SK-N-SH (cell line): Measurements from ENCODE around the gene GREM2. TPM values are rescaled to one million over a fixed set of nuclear protein-coding genes. Genes with fewer than 3 reads are reported as not detected.
A peak's percentile ranks its signal among the peaks of the same experiment; 100 is the strongest.

Source experiments
- CTCF ChIA-PET: fragments of 300-600, 350-600 bp; formaldehyde crosslinking; extraction: SDS; loops from one replicate; lab custom pipeline; 2021; lab: Yijun Ruan, JAX
- POLR2A ChIA-PET: fragments of 350-600 bp; sonication (Branson Sonifier 250); formaldehyde crosslinking; extraction: SDS; loops from one replicate; lab custom pipeline; 2020; ENCODE audit warnings: antibody characterized with exemption, inconsistent platforms; lab: Yijun Ruan, JAX
- DNase-seq: peaks from one replicate; pipeline ENCODE4 v3.0.0; 2012
- H2AFZ ChIP-seq: fragments of 200-600 bp; sonication (generic); 2 replicates; pipeline ENCODE4 v1.8.1; 2016; ENCODE audit warnings: antibody characterized with exemption, mild to moderate bottlenecking, low read depth
- H3F3A ChIP-seq: fragments of 200-600 bp; sonication (generic); replicated peaks from 2 replicates; pipeline ENCODE3; 2016; ENCODE audit warnings: antibody characterized with exemption, mild to moderate bottlenecking; ENCODE audit not compliant: insufficient read depth
- H3K27ac ChIP-seq, 2 experiments: fragments of 200-500 bp in 1 of 2; fragments of 200-600 bp in 1 of 2; sonication (Bioruptor generic) in 1 of 2; sonication (generic), shearing (Covaris generic) in 1 of 2; 2 replicates each; pipeline versions ENCODE4 v1.5.1 to v1.6.1; 2014 to 2016; ENCODE audit warnings: low read depth in 2 of 2, inconsistent platforms in 1 of 2, low read length in 1 of 2, mild to moderate bottlenecking in 1 of 2, mixed read lengths in 1 of 2
- H3K27me3 ChIP-seq: fragments of 200-600 bp; sonication (generic), shearing (Covaris generic); 2 replicates; pipeline ENCODE4 v1.6.1; 2016; ENCODE audit warnings: mixed run types; ENCODE audit not compliant: insufficient read depth
- H3K36me3 ChIP-seq, 2 experiments: fragments of 200-500 bp in 1 of 2; fragments of 200-600 bp in 1 of 2; sonication (Bioruptor generic) in 1 of 2; sonication (generic) in 1 of 2; replicated peaks in 1 of 2; 2 replicates each; pipeline versions ENCODE3 to v1.5.1; 2014 to 2016; ENCODE audit warnings: low read length in 1 of 2, mild to moderate bottlenecking in 1 of 2; ENCODE audit not compliant: insufficient read depth in 2 of 2, control insufficient read depth in 1 of 2
- H3K4me1 ChIP-seq, 2 experiments: fragments of 200-500 bp in 1 of 2; fragments of 200-600 bp in 1 of 2; sonication (Bioruptor generic) in 1 of 2; sonication (generic), shearing (Covaris generic) in 1 of 2; 2 replicates each; pipeline versions ENCODE4 v1.5.1 to v1.6.1; 2014 to 2016; ENCODE audit warnings: low read depth in 1 of 2, low read length in 1 of 2, mixed run types in 1 of 2; ENCODE audit not compliant: insufficient read depth in 2 of 2, control insufficient read depth in 1 of 2
- H3K4me2 ChIP-seq: fragments of 200-600 bp; sonication (generic), shearing (Covaris generic); 2 replicates; pipeline ENCODE4 v1.6.1; 2017; ENCODE audit warnings: mixed run types
- H3K4me3 ChIP-seq, 2 experiments: fragments of 200-500 bp in 1 of 2; fragments of 200-600 bp in 1 of 2; sonication (Bioruptor generic) in 1 of 2; sonication (generic), shearing (Covaris generic) in 1 of 2; 2 replicates each; pipeline versions ENCODE4 v1.5.1 to v1.8.1; 2014 to 2016; ENCODE audit warnings: low read depth in 2 of 2, inconsistent platforms in 1 of 2, low read length in 1 of 2, mild to moderate bottlenecking in 1 of 2, mixed read lengths in 1 of 2, moderate library complexity in 1 of 2
- H3K79me2 ChIP-seq: fragments of 200-600 bp; sonication (generic); 2 replicates; pipeline ENCODE4 v1.8.1; 2017; ENCODE audit warnings: mild to moderate bottlenecking; ENCODE audit not compliant: insufficient read depth
- H3K9ac ChIP-seq: fragments of 200-600 bp; sonication (generic); 2 replicates; pipeline ENCODE4 v1.6.1; 2017; ENCODE audit warnings: mixed run types
- H3K9me2 ChIP-seq: fragments of 200-600 bp; sonication (generic); 2 replicates; pipeline ENCODE4 v1.6.1; 2017; ENCODE audit warnings: mixed run types
- H3K9me3 ChIP-seq: fragments of 200-600 bp; sonication (generic); 2 replicates; pipeline ENCODE4 v1.6.1; 2017; ENCODE audit warnings: mixed run types, mild to moderate bottlenecking, moderate library complexity
- H4K20me1 ChIP-seq: fragments of 200-600 bp; sonication (generic); 2 replicates; pipeline ENCODE4 v1.6.1; 2017; ENCODE audit warnings: mild to moderate bottlenecking, mixed run types; ENCODE audit not compliant: insufficient read depth
- ELF1 ChIP-seq: IDR thresholded peaks from 2 replicates; pipeline ENCODE4 v1.4.0; 2012
- EP300 ChIP-seq, 2 experiments: IDR thresholded peaks; 2 replicates each; pipeline versions ENCODE4 v1.4.0 to v1.6.1; 2012; ENCODE audit warnings: borderline replicate concordance in 1 of 2, low read depth in 1 of 2, low read length in 1 of 2
- FOXM1 ChIP-seq: IDR thresholded peaks from 2 replicates; pipeline ENCODE4 v1.4.0; 2012; ENCODE audit warnings: low read depth, mild to moderate bottlenecking
- GABPA ChIP-seq: IDR thresholded peaks from 2 replicates; pipeline ENCODE4 v1.4.0; 2012; ENCODE audit warnings: low read depth, mild to moderate bottlenecking
- IRF3 ChIP-seq: fragments of 150-350 bp; IDR thresholded peaks from 2 replicates; pipeline ENCODE4 v1.6.1; 2016; ENCODE audit warnings: mild to moderate bottlenecking, low read depth, low read length
- MEF2A ChIP-seq: IDR thresholded peaks from 2 replicates; pipeline ENCODE4 v1.4.0; 2012; ENCODE audit warnings: low read depth, borderline replicate concordance
- MXI1 ChIP-seq: IDR thresholded peaks from 2 replicates; pipeline ENCODE4 v1.6.1; 2012; ENCODE audit warnings: mild to moderate bottlenecking, low read depth, low read length, improper control_type of control experiment
- NFIC ChIP-seq: IDR thresholded peaks from 2 replicates; pipeline ENCODE4 v1.4.0; 2012; ENCODE audit warnings: borderline replicate concordance
- NRF1 ChIP-seq: IDR thresholded peaks from 2 replicates; pipeline ENCODE4 v1.6.1; 2012; ENCODE audit warnings: low read depth, mild to moderate bottlenecking, low read length
- POLR2AphosphoS5 ChIP-seq: IDR thresholded peaks from 2 replicates; pipeline ENCODE4 v1.6.1; 2012; ENCODE audit warnings: low read depth, low read length
- RAD21 ChIP-seq: IDR thresholded peaks from 2 replicates; pipeline ENCODE4 v1.6.1; 2012; ENCODE audit warnings: mild to moderate bottlenecking, low read length
- RCOR1 ChIP-seq: fragments of 150-350 bp; IDR thresholded peaks from 2 replicates; pipeline ENCODE4 v1.6.1; 2017; ENCODE audit warnings: antibody characterized with exemption, low read length
- RFX5 ChIP-seq: IDR thresholded peaks from 2 replicates; pipeline ENCODE4 v1.6.1; 2012; ENCODE audit warnings: mild to moderate bottlenecking, improper control_type of control experiment, low read length
- SIN3A ChIP-seq: IDR thresholded peaks from 2 replicates; pipeline ENCODE4 v1.6.1; 2012; ENCODE audit warnings: low read depth, mild to moderate bottlenecking, low read length, moderate library complexity, borderline replicate concordance
- TAF1 ChIP-seq: IDR thresholded peaks from 2 replicates; pipeline ENCODE4 v1.6.1; 2012; ENCODE audit warnings: low read depth, mild to moderate bottlenecking, low read length, moderate library complexity, borderline replicate concordance
- TCF12 ChIP-seq: IDR thresholded peaks from 2 replicates; pipeline ENCODE4 v1.4.0; 2012
- TEAD4 ChIP-seq: IDR thresholded peaks from 2 replicates; pipeline ENCODE4 v1.4.0; 2012; ENCODE audit warnings: mild to moderate bottlenecking, borderline replicate concordance; ENCODE audit not compliant: insufficient read depth
- USF1 ChIP-seq: IDR thresholded peaks from 2 replicates; pipeline ENCODE4 v1.4.0; 2012; ENCODE audit warnings: low read depth, borderline replicate concordance
- YY1 ChIP-seq: IDR thresholded peaks from 2 replicates; pipeline ENCODE4 v1.4.0; 2012; ENCODE audit warnings: low read depth, mild to moderate bottlenecking
- ZBTB33 ChIP-seq: IDR thresholded peaks from 2 replicates; pipeline ENCODE4 v1.4.0; 2012; ENCODE audit warnings: low read depth, borderline replicate concordance
- WGBS: methylation state at CpG from one replicate; pipeline ENCODE4 v1.1.6; 2017; ENCODE audit warnings: low lambda C conversion rate; 5-methylcytosine and 5-hydroxymethylcytosine counted together
- polyA plus RNA-seq, 3 experiments: library from polyadenylated mRNA; depleted of rRNA; stranded (reverse); fragments of >200 nt; gene quantifications; 2 replicates each; pipeline ENCODE4 v1.2.3, GENCODE V29; 2012

The GREM2 gene
- polyA plus RNA-seq, 1 of the 3 experiments (the other 2 are of a cell fraction): 0.94 TPM

GRCh38 chr1:240517891-240518290 lies 94.1 kb downstream of the GREM2 start:
- POLR2A ChIA-PET: no interaction called here
- no peaks in the 10 kb centered on the region for H3K36me3 ChIP-seq
- CTCF ChIA-PET: interaction anchor here (1.0 kb wide), 1 partner anchor 17 kb away, joined by 3 read pairs; no protein-coding TSS in a partner anchor
- no peaks in the 10 kb centered on the region for H3F3A ChIP-seq
- no peak for DNase-seq
- peaks cover 0 to 16% of the 10 kb centered on the region in 2 experiments; a peak in 2 of 4 replicates for H3K4me1 ChIP-seq
- H3K4me2 ChIP-seq: no peak overlapping the region
- no peak overlapping the region for H3K4me3 ChIP-seq
- no peaks in the 10 kb centered on the region for H3K79me2 ChIP-seq
- no peaks in the 10 kb centered on the region for H3K9me3 ChIP-seq
- no peak overlapping the region for H3K9ac ChIP-seq
- H3K9me2 ChIP-seq: no peaks in the 10 kb centered on the region
- H3K27ac ChIP-seq: no peak overlapping the region
- no peaks in the 10 kb centered on the region for H4K20me1 ChIP-seq
- no peak overlapping the region for H2AFZ ChIP-seq
- H3K27me3 ChIP-seq: no peaks in the 10 kb centered on the region
- TF ChIP-seq TCF12 (no peak), EP300 (IDR thresholded peaks at IDR 0.05; ENCODE audit: borderline replicate concordance in 1 of 2, low read depth in 1 of 2, low read length in 1 of 2) (no peak)
- WGBS: 94% methylated on average over 4 of the region's 4 CpGs

GRCh38 chr1:240516069-240516468 lies 95.9 kb downstream of the GREM2 start:
- H2AFZ ChIP-seq: 0 out of 2 replicates have a peak overlapping the region, but pooled peaks have one; percentile 7
- no peaks in the 10 kb centered on the region for H3K9me2 ChIP-seq
- no peaks in the 10 kb centered on the region for H4K20me1 ChIP-seq
- H3K27me3 ChIP-seq: no peaks in the 10 kb centered on the region
- H3K27ac ChIP-seq: peak overlapping the region in 1 of 2 experiments; percentile 65; a peak in 2 of 4 replicates
- H3K4me2 ChIP-seq: peak overlapping the region; percentile 49; the same call in 1 of the 2 replicates
- no peak overlapping the region for H3K4me3 ChIP-seq
- no peaks in the 10 kb centered on the region for H3K9me3 ChIP-seq
- no peak for TF ChIP-seq YY1
- TF ChIP-seq RFX5: no peak
- TF ChIP-seq POLR2AphosphoS5: no peak
- no peak for TF ChIP-seq ELF1
- TF ChIP-seq USF1: no peak
- TF ChIP-seq NRF1: no peak
- TF ChIP-seq MXI1: no peak
- TF ChIP-seq SIN3A: no peak
- no peak for TF ChIP-seq RAD21
- no peak for TF ChIP-seq IRF3
- no peak for TF ChIP-seq TCF12
- TF ChIP-seq MEF2A: no peak
- no peak for TF ChIP-seq TEAD4
- TF ChIP-seq TAF1: no peak
- no peak for TF ChIP-seq GABPA
- no peak for TF ChIP-seq RCOR1
- TF ChIP-seq ZBTB33: no peak
- TF ChIP-seq FOXM1: no peak
- TF ChIP-seq NFIC: no peak
- CTCF ChIA-PET: no interaction called here
- H3K4me1 ChIP-seq: peaks cover 0 to 16% of the 10 kb centered on the region in 2 experiments; a peak in 3 of 4 replicates
- 92% methylated on average over 2 of the region's 2 CpGs for WGBS
- POLR2A ChIA-PET: no interaction called here
- H3F3A ChIP-seq: no peaks in the 10 kb centered on the region
- H3K9ac ChIP-seq: 0 out of 2 replicates have a peak overlapping the region, but pooled peaks have one; percentile 33
- no peak for DNase-seq
- no peaks in the 10 kb centered on the region for H3K36me3 ChIP-seq
- no peaks in the 10 kb centered on the region for H3K79me2 ChIP-seq
